ENCODE measurements around the gene IQGAP3. TPM values are rescaled to one million over a fixed set of nuclear protein-coding genes. Genes with fewer than 3 reads are reported as not detected.

Gene IQGAP3
- total RNA-seq, 1 experiment from 2014 or later, result 25.6 TPM

DNA sequence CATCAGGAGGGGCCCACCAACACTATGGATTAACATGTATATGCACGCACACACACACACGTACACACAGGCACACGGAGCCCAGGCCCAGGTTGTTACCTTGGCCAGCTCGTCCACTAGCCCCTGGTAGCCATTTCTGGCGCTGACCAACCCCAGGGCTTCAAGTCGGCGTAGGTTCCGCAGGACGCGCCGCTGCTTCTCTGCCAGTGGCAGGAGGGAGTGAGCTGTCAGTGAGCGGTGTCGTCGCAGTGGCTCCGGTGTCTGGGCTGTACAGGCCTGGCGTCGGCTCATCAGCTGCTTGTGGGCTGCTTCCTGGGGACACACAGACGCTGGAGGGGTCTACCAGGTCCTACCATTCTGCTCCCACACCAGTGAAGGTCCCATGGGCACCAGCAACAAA is 42.4 kb downstream of the IQGAP3 start:
- no peak overlapping the region for H3K27ac ChIP-seq (ENCODE audit: low read length)
- H3K27me3 ChIP-seq (ENCODE audit: control insufficient read depth, insufficient read depth, low read length), result no peaks in the 10 kb centered on the region
- H3K4me3 ChIP-seq (ENCODE audit: low read depth in 2 of 2, low read length in 2 of 2), result no peak overlapping the region
- DNase-seq (ENCODE audit: low read depth, low spot score), result no peak
- intact Hi-C loops (cut with micrococcal nuclease; ENCODE audit: unreplicated experiment) (no loop called here), in situ Hi-C loops (cut with HindIII; ENCODE audit: low pct_unique_long_range_greater_than_20kb, low sequenced_read_pairs) (no loop called here)
- H3K4me1 ChIP-seq (ENCODE audit: control insufficient read depth, insufficient read depth, low read length), result no peaks in the 10 kb centered on the region
- no peak for ATAC-seq
- H3K36me3 ChIP-seq (ENCODE audit: control insufficient read depth, insufficient read depth, low read length), result no peaks in the 10 kb centered on the region
- BruUV-seq (replicated peaks), result no TSS peak
- CTCF ChIA-PET, result no interaction called here
- no peaks in the 10 kb centered on the region for H3K9me3 ChIP-seq (ENCODE audit: control insufficient read depth, insufficient read depth, low read depth, low read length)
- POLR2A ChIA-PET, result no interaction called here
- TF ChIP-seq TCF7L2 (IDR thresholded peaks at IDR 0.05; ENCODE audit: low read depth, low read length) (no peak), POLR2AphosphoS5 (IDR thresholded peaks at IDR 0.05; ENCODE audit: low read depth, low read length) (no peak), CTCF (IDR thresholded peaks at IDR 0.05) (no peak), SIN3A (IDR thresholded peaks at IDR 0.05; ENCODE audit: borderline replicate concordance, insufficient read depth, low read depth, low read length) (no peak)
- TF ChIP-seq, protein P1, sequence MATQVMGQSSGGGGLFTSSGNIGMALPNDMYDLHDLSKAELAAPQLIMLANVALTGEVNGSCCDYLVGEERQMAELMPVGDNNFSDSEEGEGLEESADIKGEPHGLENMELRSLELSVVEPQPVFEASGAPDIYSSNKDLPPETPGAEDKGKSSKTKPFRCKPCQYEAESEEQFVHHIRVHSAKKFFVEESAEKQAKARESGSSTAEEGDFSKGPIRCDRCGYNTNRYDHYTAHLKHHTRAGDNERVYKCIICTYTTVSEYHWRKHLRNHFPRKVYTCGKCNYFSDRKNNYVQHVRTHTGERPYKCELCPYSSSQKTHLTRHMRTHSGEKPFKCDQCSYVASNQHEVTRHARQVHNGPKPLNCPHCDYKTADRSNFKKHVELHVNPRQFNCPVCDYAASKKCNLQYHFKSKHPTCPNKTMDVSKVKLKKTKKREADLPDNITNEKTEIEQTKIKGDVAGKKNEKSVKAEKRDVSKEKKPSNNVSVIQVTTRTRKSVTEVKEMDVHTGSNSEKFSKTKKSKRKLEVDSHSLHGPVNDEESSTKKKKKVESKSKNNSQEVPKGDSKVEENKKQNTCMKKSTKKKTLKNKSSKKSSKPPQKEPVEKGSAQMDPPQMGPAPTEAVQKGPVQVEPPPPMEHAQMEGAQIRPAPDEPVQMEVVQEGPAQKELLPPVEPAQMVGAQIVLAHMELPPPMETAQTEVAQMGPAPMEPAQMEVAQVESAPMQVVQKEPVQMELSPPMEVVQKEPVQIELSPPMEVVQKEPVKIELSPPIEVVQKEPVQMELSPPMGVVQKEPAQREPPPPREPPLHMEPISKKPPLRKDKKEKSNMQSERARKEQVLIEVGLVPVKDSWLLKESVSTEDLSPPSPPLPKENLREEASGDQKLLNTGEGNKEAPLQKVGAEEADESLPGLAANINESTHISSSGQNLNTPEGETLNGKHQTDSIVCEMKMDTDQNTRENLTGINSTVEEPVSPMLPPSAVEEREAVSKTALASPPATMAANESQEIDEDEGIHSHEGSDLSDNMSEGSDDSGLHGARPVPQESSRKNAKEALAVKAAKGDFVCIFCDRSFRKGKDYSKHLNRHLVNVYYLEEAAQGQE (IDR thresholded peaks at IDR 0.05; ENCODE audit: insufficient read depth in 1 of 2, low read depth in 2 of 2, low read length in 1 of 2), result no peak

GRCh38 chr1:156528875-156529425 is 43.4 kb downstream of the IQGAP3 start:
- POLR2A ChIA-PET, result no interaction called here
- in situ Hi-C loops (cut with HindIII; ENCODE audit: low pct_unique_long_range_greater_than_20kb, low sequenced_read_pairs), result no loop called here
- Histone ChIP-seq H3K4me3 (ENCODE audit: low read depth in 2 of 2, low read length in 2 of 2) (no peak overlapping the region), H3K4me1 (ENCODE audit: control insufficient read depth, insufficient read depth, low read length) (no peaks in the 10 kb centered on the region), H3K27ac (ENCODE audit: low read length) (no peak overlapping the region), H3K9me3 (ENCODE audit: control insufficient read depth, insufficient read depth, low read depth, low read length) (no peaks in the 10 kb centered on the region), H3K36me3 (ENCODE audit: control insufficient read depth, insufficient read depth, low read length) (no peaks in the 10 kb centered on the region), H3K27me3 (ENCODE audit: control insufficient read depth, insufficient read depth, low read length) (no peaks in the 10 kb centered on the region)
- intact Hi-C loops (cut with micrococcal nuclease; ENCODE audit: unreplicated experiment), result loop anchor here (10.0 kb wide), 1 partner anchor 64 kb away; no protein-coding TSS in a partner anchor
- DNase-seq (ENCODE audit: low read depth, low spot score), result no peak
- CTCF ChIA-PET, result no interaction called here
- no TSS peak for BruUV-seq (replicated peaks)
- TF ChIP-seq CTCF (IDR thresholded peaks at IDR 0.05) (no peak), TCF7L2 (IDR thresholded peaks at IDR 0.05; ENCODE audit: low read depth, low read length) (no peak), SIN3A (IDR thresholded peaks at IDR 0.05; ENCODE audit: borderline replicate concordance, insufficient read depth, low read depth, low read length) (no peak), POLR2AphosphoS5 (IDR thresholded peaks at IDR 0.05; ENCODE audit: low read depth, low read length) (no peak)
- TF ChIP-seq, protein P1 (IDR thresholded peaks at IDR 0.05; ENCODE audit: insufficient read depth in 1 of 2, low read depth in 2 of 2, low read length in 1 of 2), result no peak
- ATAC-seq, result no peak
